Mesodermal cell (in vitro differentiated cells): ENCODE results near the gene MAPT.

Experiments used
- H3K27ac ChIP-seq: 2 replicates; pipeline ENCODE4 v1.7.0; 2013; ENCODE audit warnings: mild to moderate bottlenecking, low read depth, low read length, moderate library complexity; ENCODE audit not compliant: severe bottlenecking
- H3K36me3 ChIP-seq: 2 replicates; pipeline ENCODE4 v1.7.1; 2013; ENCODE audit warnings: mild to moderate bottlenecking, low read length, moderate library complexity; ENCODE audit not compliant: control insufficient read depth, insufficient read depth
- H3K4me1 ChIP-seq: one replicate; pipeline ENCODE4 v1.7.1; 2013; ENCODE audit warnings: mild to moderate bottlenecking, low read length; ENCODE audit not compliant: insufficient read depth, control insufficient read depth, poor library complexity, severe bottlenecking
- H3K4me3 ChIP-seq: 2 replicates; pipeline ENCODE4 v1.7.0; 2013; ENCODE audit warnings: low read length, control low read depth, mild to moderate bottlenecking; ENCODE audit not compliant: insufficient read depth, poor library complexity, severe bottlenecking; ENCODE audit errors: extremely low read depth
- H3K9me3 ChIP-seq: 2 replicates; pipeline ENCODE4 v1.7.1; 2013; ENCODE audit warnings: mild to moderate bottlenecking, low read length, moderate library complexity; ENCODE audit not compliant: control insufficient read depth
- WGBS, 2 experiments: methylation state at CpG; one replicate each; pipeline ENCODE4 v1.1.5; 2013; ENCODE audit warnings: missing lambda C conversion rate in 2 of 2; ENCODE audit not compliant: insufficient coverage in 2 of 2; 5-methylcytosine and 5-hydroxymethylcytosine counted together

MAPT gene

GRCh38 chr17:45940293-45940692 is 45.9 kb downstream of the MAPT start:
- H3K9me3 ChIP-seq, result no peaks in the 10 kb centered on the region
- WGBS, 2 experiments, result 89 to 100% methylated on average over 4 of the region's 4 CpGs
- H3K4me3 ChIP-seq, result no peak overlapping the region
- H3K4me1 ChIP-seq, result no peaks in the 10 kb centered on the region
- H3K36me3 ChIP-seq, result no peaks in the 10 kb centered on the region
- no peak overlapping the region for H3K27ac ChIP-seq

GRCh38 chr17:45940826-45941225 is 46.5 kb downstream of the MAPT start:
- no peak overlapping the region for H3K4me3 ChIP-seq
- no peak overlapping the region for H3K27ac ChIP-seq
- H3K9me3 ChIP-seq, result no peaks in the 10 kb centered on the region
- no peaks in the 10 kb centered on the region for H3K4me1 ChIP-seq
- H3K36me3 ChIP-seq, result no peaks in the 10 kb centered on the region
- WGBS, 2 experiments, result 85% methylated on average over 2 of the region's 3 CpGs

- H3K4me3 ChIP-seq, result no peak overlapping the region
- H3K4me1 ChIP-seq, result no peaks in the 10 kb centered on the region
- H3K9me3 ChIP-seq, result no peaks in the 10 kb centered on the region
- no peaks in the 10 kb centered on the region for H3K36me3 ChIP-seq
- WGBS, 2 experiments, result 67 to 86% methylated on average over 1 of the region's 2 CpGs
- no peak overlapping the region for H3K27ac ChIP-seq
Measured at GRCh38 chr17:45941395-45941794, 47.0 kb downstream of the MAPT start.

- WGBS, 2 experiments, result 59 to 68% methylated on average over 10 to 11 of the region's 11 CpGs
- no peak overlapping the region for H3K4me3 ChIP-seq
- no peak overlapping the region for H3K27ac ChIP-seq
- H3K9me3 ChIP-seq, result no peaks in the 10 kb centered on the region
- no peaks in the 10 kb centered on the region for H3K4me1 ChIP-seq
- no peaks in the 10 kb centered on the region for H3K36me3 ChIP-seq
Measured at GRCh38 chr17:45942284-45942683, 47.9 kb downstream of the MAPT start.

- H3K9me3 ChIP-seq, result no peaks in the 10 kb centered on the region
- 95 to 100% methylated on average over 4 of the region's 4 CpGs for WGBS, 2 experiments
Measured at GRCh38 chr17:45946841-45947256, 52.5 kb downstream of the MAPT start.

GRCh38 chr17:45948498-45948880 is 54.1 kb downstream of the MAPT start:
- Histone ChIP-seq H3K36me3 (no peaks in the 10 kb centered on the region), H3K4me3 (no peak overlapping the region), H3K4me1 (peaks cover 36% of the 10 kb centered on the region), H3K27ac (peak overlapping the region; percentile 84), H3K9me3 (no peaks in the 10 kb centered on the region)
- WGBS, 2 experiments, result 82 to 92% methylated on average over 2 of the region's 2 CpGs

More at GRCh38 chr17:45946841-45947256, 52.5 kb downstream of the MAPT start:
- no peak overlapping the region for H3K27ac ChIP-seq
- no peaks in the 10 kb centered on the region for H3K36me3 ChIP-seq
- H3K4me3 ChIP-seq, result no peak overlapping the region
- peaks cover 20% of the 10 kb centered on the region for H3K4me1 ChIP-seq

GRCh38 chr17:45948881-45949624 is 54.7 kb downstream of the MAPT start:
- peaks cover 38% of the 10 kb centered on the region for H3K4me1 ChIP-seq
- H3K4me3 ChIP-seq, result no peak overlapping the region
- WGBS, 2 experiments, result 7 to 13% methylated on average over 28 of the region's 34 CpGs
- no peaks in the 10 kb centered on the region for H3K9me3 ChIP-seq
- H3K36me3 ChIP-seq, result no peaks in the 10 kb centered on the region
- peak overlapping the region; percentile 84 for H3K27ac ChIP-seq

GRCh38 chr17:45949755-45950320 is 55.5 kb downstream of the MAPT start:
- Histone ChIP-seq H3K9me3 (no peaks in the 10 kb centered on the region), H3K4me3 (no peak overlapping the region), H3K4me1 (peaks cover 38% of the 10 kb centered on the region), H3K27ac (no peak overlapping the region), H3K36me3 (no peaks in the 10 kb centered on the region)
- WGBS, 2 experiments, result 91 to 92% methylated on average over 9 of the region's 9 CpGs

GRCh38 chr17:45950888-45951287 is 56.5 kb downstream of the MAPT start:
- Histone ChIP-seq H3K4me1 (peaks cover 38% of the 10 kb centered on the region), H3K36me3 (no peaks in the 10 kb centered on the region), H3K27ac (peak overlapping the region; percentile 70), H3K9me3 (no peaks in the 10 kb centered on the region), H3K4me3 (no peak overlapping the region)
- WGBS, 2 experiments, result 98% methylated on average over 5 to 6 of the region's 8 CpGs

- Histone ChIP-seq H3K36me3 (no peaks in the 10 kb centered on the region), H3K27ac (peak overlapping the region; percentile 70), H3K4me3 (no peak overlapping the region), H3K9me3 (no peaks in the 10 kb centered on the region), H3K4me1 (peaks cover 38% of the 10 kb centered on the region)
- 55 to 62% methylated on average over 5 to 8 of the region's 10 CpGs for WGBS, 2 experiments
Measured at GRCh38 chr17:45951403-45951802, 57.0 kb downstream of the MAPT start.

- Histone ChIP-seq H3K9me3 (no peaks in the 10 kb centered on the region), H3K36me3 (no peaks in the 10 kb centered on the region), H3K4me1 (peaks cover 38% of the 10 kb centered on the region), H3K27ac (peak overlapping the region; percentile 70), H3K4me3 (no peak overlapping the region)
- WGBS, 2 experiments, result 75 to 77% methylated on average over 4 to 5 of the region's 6 CpGs
Measured at GRCh38 chr17:45951941-45952340, 57.6 kb downstream of the MAPT start.
